Lung (tissue), 12 donors: ENCODE results near the gene CAMK2G. TPM values are rescaled to one million over a fixed set of nuclear protein-coding genes. Genes with fewer than 3 reads are reported as not detected.
A peak's percentile ranks its signal among the peaks of the same experiment; 100 is the strongest.

Experiments used
- ATAC-seq: fragments of 200-7000 bp; cut with Tn5 transposase; one replicate; pipeline ENCODE4 v1.9.1; 2020; ENCODE audit warnings: moderate number of reproducible peaks; ENCODE audit not compliant: insufficient read depth, low FRiP score
- DNase-seq, 3 donors: peaks; one replicate each; pipeline ENCODE4 v3.0.0-alpha.2; 2013 to 2017
- H3K27ac ChIP-seq, 2 donors: one replicate each; pipeline ENCODE4 v1.5.1; 2013; ENCODE audit warnings: mild to moderate bottlenecking in 2 of 2, moderate library complexity in 2 of 2, control low read depth in 1 of 2, inconsistent platforms in 1 of 2, low read depth in 1 of 2, low read length in 1 of 2
- H3K27me3 ChIP-seq, 3 donors: one replicate each; pipeline ENCODE4 v1.5.1; 2013; ENCODE audit warnings: low read length in 2 of 3; ENCODE audit not compliant: control insufficient read depth in 3 of 3, insufficient read depth in 3 of 3
- H3K36me3 ChIP-seq, 4 donors: one replicate each; pipeline ENCODE4 v1.5.1; 2013; ENCODE audit warnings: low read length in 4 of 4, mild to moderate bottlenecking in 1 of 4, moderate library complexity in 1 of 4; ENCODE audit not compliant: control insufficient read depth in 4 of 4, insufficient read depth in 4 of 4
- H3K4me1 ChIP-seq, 5 donors: one replicate each; pipeline ENCODE4 v1.5.1; 2013; ENCODE audit warnings: low read length in 5 of 5, mild to moderate bottlenecking in 2 of 5, moderate library complexity in 1 of 5; ENCODE audit not compliant: control insufficient read depth in 5 of 5, insufficient read depth in 5 of 5
- H3K4me3 ChIP-seq: one replicate; pipeline ENCODE4 v1.5.1; 2013; ENCODE audit warnings: mild to moderate bottlenecking, control low read depth, moderate library complexity
- H3K9ac ChIP-seq, 2 donors: one replicate each; pipeline ENCODE4 v1.5.1; 2013; ENCODE audit warnings: low read length in 2 of 2, control low read depth in 1 of 2; ENCODE audit not compliant: insufficient read depth in 1 of 2
- H3K9me3 ChIP-seq, 4 donors: one replicate each; pipeline ENCODE4 v1.5.1; 2013; ENCODE audit warnings: low read length in 3 of 4, mild to moderate bottlenecking in 1 of 4, moderate library complexity in 1 of 4; ENCODE audit not compliant: control insufficient read depth in 4 of 4, insufficient read depth in 3 of 4
- WGBS, 2 donors: extraction: QIAGEN DNeasy Blood & Tissue Kit; methylation state at CpG; one replicate each; pipeline ENCODE4 v1.1.7; 2013; 5-methylcytosine and 5-hydroxymethylcytosine counted together
- polyA plus RNA-seq, 2 donors: library from polyadenylated mRNA; stranded (reverse); fragments of 200-250 nt; gene quantifications; one replicate each; pipeline ENCODE4 v1.2.1, GENCODE V29; 2013
- total RNA-seq, 2 donors: library from RNA; depleted of rRNA in 1 of 2; stranded (reverse); fragments of >200 nt in 1 of 2; gene quantifications; one replicate each; pipeline ENCODE4 v1.2.1, GENCODE V29; 2014 to 2021
- TF ChIP-seq, protein P1 (sequence below): IDR thresholded peaks from 2 replicates; pipeline ENCODE4 v1.5.1; 2012; ENCODE audit warnings: mild to moderate bottlenecking; ENCODE audit errors: control extremely low read depth, extremely low read depth
- donor health status: control.
- donor health status: control.
- donor health status: Bipolar disorder and iron deficiency.
- donor health status: healthy.
- donor health status: DM: yes; HTN: yes; CAD: no.

Gene CAMK2G
- total and polyA plus RNA-seq, 4 donors, result 15.8 to 41.1 (median 29.0) TPM

DNA sequence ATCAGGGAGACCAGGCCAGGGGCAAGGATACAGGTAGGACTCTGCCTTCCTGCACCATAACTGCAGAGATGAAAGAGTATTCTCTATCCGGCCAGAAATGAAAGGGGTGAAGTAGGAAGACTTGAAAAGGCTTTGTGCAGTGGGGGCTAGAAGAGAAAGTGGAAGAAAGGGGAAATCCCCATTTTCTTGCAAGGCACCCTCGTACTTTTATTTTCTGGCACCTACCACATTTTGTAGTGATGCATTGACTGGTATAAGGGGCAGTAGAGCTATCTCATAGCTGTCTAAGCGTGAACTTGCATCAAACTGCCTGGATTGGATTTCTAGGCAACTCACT lies 752 bp upstream of the CAMK2G start:
- no peak overlapping the region for H3K9ac ChIP-seq
- peaks cover 0 to 8% (median 3%) of the 10 kb centered on the region in 4 donors for H3K36me3 ChIP-seq
- TF ChIP-seq, protein P1, sequence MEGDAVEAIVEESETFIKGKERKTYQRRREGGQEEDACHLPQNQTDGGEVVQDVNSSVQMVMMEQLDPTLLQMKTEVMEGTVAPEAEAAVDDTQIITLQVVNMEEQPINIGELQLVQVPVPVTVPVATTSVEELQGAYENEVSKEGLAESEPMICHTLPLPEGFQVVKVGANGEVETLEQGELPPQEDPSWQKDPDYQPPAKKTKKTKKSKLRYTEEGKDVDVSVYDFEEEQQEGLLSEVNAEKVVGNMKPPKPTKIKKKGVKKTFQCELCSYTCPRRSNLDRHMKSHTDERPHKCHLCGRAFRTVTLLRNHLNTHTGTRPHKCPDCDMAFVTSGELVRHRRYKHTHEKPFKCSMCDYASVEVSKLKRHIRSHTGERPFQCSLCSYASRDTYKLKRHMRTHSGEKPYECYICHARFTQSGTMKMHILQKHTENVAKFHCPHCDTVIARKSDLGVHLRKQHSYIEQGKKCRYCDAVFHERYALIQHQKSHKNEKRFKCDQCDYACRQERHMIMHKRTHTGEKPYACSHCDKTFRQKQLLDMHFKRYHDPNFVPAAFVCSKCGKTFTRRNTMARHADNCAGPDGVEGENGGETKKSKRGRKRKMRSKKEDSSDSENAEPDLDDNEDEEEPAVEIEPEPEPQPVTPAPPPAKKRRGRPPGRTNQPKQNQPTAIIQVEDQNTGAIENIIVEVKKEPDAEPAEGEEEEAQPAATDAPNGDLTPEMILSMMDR, result no peak
- no peaks in the 10 kb centered on the region for H3K27me3 ChIP-seq
- whole genome bisulfite sequencing, 2 donors, result 32 to 36% methylated on average over 3 of the region's 3 CpGs
- no peak overlapping the region for H3K4me3 ChIP-seq
- peak overlapping the region in 1 of 2 donors; percentile 74 for H3K27ac ChIP-seq
- DNase-seq (no peak), ATAC-seq (no peak)
- H3K4me1 ChIP-seq, result peaks cover 0 to 14% (median 7%) of the 10 kb centered on the region in 5 donors
- no peaks in the 10 kb centered on the region for H3K9me3 ChIP-seq

DNA sequence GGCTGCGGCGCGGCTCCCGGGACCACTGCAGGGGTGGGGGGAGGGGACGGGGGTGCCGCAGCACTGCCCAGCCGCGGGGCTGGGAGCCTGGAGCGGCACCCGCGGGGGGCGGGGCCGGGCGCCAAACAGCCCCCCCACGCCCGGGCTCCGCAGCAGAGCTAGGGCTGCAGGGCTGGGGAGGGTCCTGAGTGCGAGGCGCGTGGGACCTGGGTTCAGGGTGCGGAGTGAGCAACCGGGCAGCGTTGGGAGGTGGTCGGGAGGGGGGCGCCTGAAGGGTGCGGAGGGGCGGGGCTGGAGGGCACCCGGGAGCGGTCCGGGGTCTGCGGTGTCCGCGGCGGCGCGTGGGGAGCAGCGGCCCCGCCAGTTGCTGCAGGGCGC lies 528 bp downstream of the CAMK2G start:
- ATAC-seq, result no peak
- whole genome bisulfite sequencing, 2 donors, result 0 to 1% methylated on average over 27 to 39 of the region's 39 CpGs

DNA sequence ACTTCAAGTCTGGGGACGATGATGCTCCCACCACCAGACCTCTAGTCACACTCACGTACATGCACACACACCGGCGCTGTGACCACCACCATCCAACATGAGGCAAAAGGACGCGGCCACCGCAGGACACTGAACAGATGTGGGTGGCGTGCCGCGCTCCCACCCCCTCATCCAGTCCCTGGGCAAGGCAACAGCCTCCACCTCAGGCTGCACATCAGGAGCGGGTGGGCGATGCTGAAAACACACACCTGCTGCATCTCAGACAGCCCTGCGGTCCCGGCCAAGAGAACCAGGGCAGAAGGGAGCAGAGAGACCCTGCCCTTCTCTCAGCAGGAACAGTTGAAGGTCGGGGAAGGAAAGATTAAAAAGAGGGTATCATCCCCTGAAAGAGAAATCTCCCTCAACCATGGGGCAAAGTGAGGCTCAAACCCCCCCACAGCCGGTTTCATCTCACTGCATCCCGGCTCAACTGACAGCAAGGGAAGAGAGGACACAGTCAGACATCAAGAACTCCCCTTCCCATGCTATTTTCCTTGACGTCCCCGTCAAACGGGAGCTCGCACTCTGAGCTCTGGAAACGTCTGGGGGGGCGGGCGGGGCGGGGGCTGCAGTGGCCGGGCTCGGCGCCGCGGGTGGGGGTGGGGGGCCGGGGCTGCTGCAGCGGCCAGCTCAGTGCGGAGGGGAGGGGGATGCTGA lies 1.1 kb downstream of the CAMK2G start:
- DNase-seq (no peak), ATAC-seq (no peak)
- Histone ChIP-seq H3K27me3 (no peaks in the 10 kb centered on the region), H3K36me3 (peaks cover 0 to 13% (median 4%) of the 10 kb centered on the region in 4 donors), H3K4me1 (peaks cover 0 to 14% (median 12%) of the 10 kb centered on the region in 5 donors), H3K27ac (peak overlapping the region in 1 of 2 donors; percentile 55), H3K4me3 (peak overlapping the region; percentile 2), H3K9ac (no peak overlapping the region), H3K9me3 (peaks cover 0 to 2% (median 0%) of the 10 kb centered on the region in 4 donors)
- TF ChIP-seq, protein P1, result no peak
- WGBS, 2 donors, result 32 to 34% methylated on average over 30 to 33 of the region's 33 CpGs

More for the DNA sequence above, 528 bp downstream of the CAMK2G start:
- Histone ChIP-seq H3K9ac (no peak overlapping the region), H3K27ac (no peak overlapping the region), H3K9me3 (peaks cover 0 to under 1% (median 0%) of the 10 kb centered on the region in 4 donors), H3K4me1 (peaks cover 0 to 14% (median 12%) of the 10 kb centered on the region in 5 donors), H3K36me3 (peaks cover 0 to 11% (median 4%) of the 10 kb centered on the region in 4 donors), H3K27me3 (no peaks in the 10 kb centered on the region), H3K4me3 (peak overlapping the region; percentile 58)
- peak in 1 of 3 donors; percentile 18 for DNase-seq
- TF ChIP-seq, protein P1, result no peak
